MM.1S (cell line): ENCODE data around the gene ATL2.

Experiments used
- DNase-seq: peaks from one replicate; pipeline ENCODE4 v3.0.0-alpha.2; 2015
- H2AFZ ChIP-seq: fragments of 300-600 bp; sonication (generic); 2 replicates; pipeline ENCODE4 v1.6.0; 2016; ENCODE audit warnings: antibody characterized with exemption, low read length
- H3F3A ChIP-seq: fragments of 300-600 bp; sonication (generic); 2 replicates; pipeline ENCODE4 v1.6.1; 2016; ENCODE audit warnings: mild to moderate bottlenecking, antibody characterized with exemption, low read length, moderate library complexity, mixed read lengths; ENCODE audit not compliant: insufficient read depth
- H3K27ac ChIP-seq: fragments of 300-600 bp; sonication (generic); 2 replicates; pipeline ENCODE4 v1.5.1; 2016; ENCODE audit warnings: mild to moderate bottlenecking, low read length
- H3K27me3 ChIP-seq: fragments of 300-600 bp; sonication (generic); replicated peaks from 2 replicates; pipeline ENCODE4 v1.6.0; 2016; ENCODE audit warnings: low read length; ENCODE audit not compliant: insufficient read depth
- H3K36me3 ChIP-seq: fragments of 300-600 bp; sonication (generic); replicated peaks from 2 replicates; pipeline ENCODE4 v1.6.1; 2016; ENCODE audit warnings: mild to moderate bottlenecking, low read length, mixed read lengths; ENCODE audit not compliant: insufficient read depth
- H3K4me1 ChIP-seq: fragments of 300-600 bp; sonication (generic); 2 replicates; pipeline ENCODE4 v1.6.1; 2016; ENCODE audit warnings: low read length, mixed read lengths
- H3K4me2 ChIP-seq: fragments of 300-600 bp; sonication (generic); 2 replicates; pipeline ENCODE4 v1.6.0; 2016; ENCODE audit warnings: low read depth, low read length
- H3K4me3 ChIP-seq: fragments of 300-600 bp; sonication (generic); 2 replicates; pipeline ENCODE4 v1.5.1; 2016; ENCODE audit warnings: low read length, mixed read lengths
- H3K79me2 ChIP-seq: fragments of 300-600 bp; sonication (generic); 2 replicates; pipeline ENCODE4 v1.6.1; 2016; ENCODE audit warnings: mixed run types, low read length, mixed read lengths
- H3K9ac ChIP-seq: fragments of 300-600 bp; sonication (generic); 2 replicates; pipeline ENCODE4 v1.6.1; 2016; ENCODE audit warnings: low read length, mixed read lengths
- H3K9me2 ChIP-seq: fragments of 300-600 bp; sonication (generic); replicated peaks from 2 replicates; pipeline ENCODE4 v1.6.1; 2016; ENCODE audit warnings: mild to moderate bottlenecking, low read length, mixed read lengths; ENCODE audit not compliant: insufficient read depth
- H3K9me3 ChIP-seq: fragments of 300-600 bp; sonication (generic); replicated peaks from 2 replicates; pipeline ENCODE4 v1.6.1; 2016; ENCODE audit warnings: mild to moderate bottlenecking, low read length, mixed read lengths; ENCODE audit not compliant: insufficient read depth
- H4K20me1 ChIP-seq: fragments of 300-600 bp; sonication (generic); 2 replicates; pipeline ENCODE4 v1.6.1; 2016; ENCODE audit warnings: mild to moderate bottlenecking, low read length, moderate library complexity, mixed read lengths; ENCODE audit not compliant: insufficient read depth
- CTCF ChIP-seq: fragments of 300-600 bp; sonication (generic); IDR thresholded peaks from 2 replicates; pipeline ENCODE4 v1.5.1; 2016; ENCODE audit warnings: antibody characterized with exemption, low read length, mixed read lengths
- EZH2 ChIP-seq: fragments of 300-600 bp; sonication (generic); optimal IDR thresholded peaks from 2 replicates; pipeline ENCODE3; 2017; ENCODE audit warnings: low read depth, mild to moderate bottlenecking, antibody characterized with exemption, low read length, mixed read lengths
- EZH2phosphoT487 ChIP-seq: fragments of 300-600 bp; sonication (generic); IDR thresholded peaks from 2 replicates; pipeline ENCODE4 v1.6.1; 2018; ENCODE audit warnings: antibody characterized with exemption, low read length

ATL2 gene

DNA sequence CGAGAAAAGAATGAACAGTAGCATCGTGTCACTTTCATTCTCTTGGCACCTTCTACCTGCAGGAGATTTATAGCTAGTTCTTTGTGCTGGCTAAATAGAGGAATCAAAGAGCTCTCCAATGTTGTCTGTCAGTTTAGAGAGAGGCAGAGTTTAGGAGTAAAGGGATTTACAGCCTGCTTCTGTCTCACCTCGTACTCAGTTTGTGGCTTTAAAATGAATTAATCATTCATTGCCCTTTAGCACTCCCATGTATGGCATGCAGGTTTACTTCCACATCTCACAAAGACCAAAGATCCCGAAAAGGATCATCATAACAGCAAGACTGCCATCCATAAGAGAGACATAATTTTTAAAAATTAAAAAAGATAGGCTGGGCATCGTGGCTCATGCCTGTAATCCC is 42.4 kb upstream of the ATL2 start:
- TF ChIP-seq EZH2 (no peak), EZH2phosphoT487 (no peak), CTCF (no peak)
- H3K9me3 ChIP-seq, result no peaks in the 10 kb centered on the region
- no peaks in the 10 kb centered on the region for H3K36me3 ChIP-seq
- H3K9me2 ChIP-seq, result no peaks in the 10 kb centered on the region
- no peak overlapping the region for H3K9ac ChIP-seq
- H3F3A ChIP-seq, result no peaks in the 10 kb centered on the region
- H2AFZ ChIP-seq, result no peak overlapping the region
- no peaks in the 10 kb centered on the region for H3K27me3 ChIP-seq
- DNase-seq, result no peak
- no peaks in the 10 kb centered on the region for H3K4me1 ChIP-seq
- H4K20me1 ChIP-seq, result no peaks in the 10 kb centered on the region
- no peak overlapping the region for H3K27ac ChIP-seq
- H3K4me2 ChIP-seq, result no peak overlapping the region
- H3K4me3 ChIP-seq, result no peak overlapping the region
- no peaks in the 10 kb centered on the region for H3K79me2 ChIP-seq

GRCh38 chr2:38418735-38419134 is 41.7 kb upstream of the ATL2 start:
- no peaks in the 10 kb centered on the region for H4K20me1 ChIP-seq
- no peaks in the 10 kb centered on the region for H3K9me3 ChIP-seq
- H3K4me2 ChIP-seq, result no peak overlapping the region
- no peak overlapping the region for H3K4me3 ChIP-seq
- H3K4me1 ChIP-seq, result no peaks in the 10 kb centered on the region
- TF ChIP-seq CTCF, result no peak
- no peak for TF ChIP-seq EZH2
- TF ChIP-seq EZH2phosphoT487, result no peak
- H3K27ac ChIP-seq, result no peak overlapping the region
- no peak for DNase-seq
- H3K9me2 ChIP-seq, result no peaks in the 10 kb centered on the region
- no peaks in the 10 kb centered on the region for H3K27me3 ChIP-seq
- H3K79me2 ChIP-seq, result no peaks in the 10 kb centered on the region
- no peaks in the 10 kb centered on the region for H3F3A ChIP-seq
- no peaks in the 10 kb centered on the region for H3K36me3 ChIP-seq
- no peak overlapping the region for H2AFZ ChIP-seq
- no peak overlapping the region for H3K9ac ChIP-seq

DNA sequence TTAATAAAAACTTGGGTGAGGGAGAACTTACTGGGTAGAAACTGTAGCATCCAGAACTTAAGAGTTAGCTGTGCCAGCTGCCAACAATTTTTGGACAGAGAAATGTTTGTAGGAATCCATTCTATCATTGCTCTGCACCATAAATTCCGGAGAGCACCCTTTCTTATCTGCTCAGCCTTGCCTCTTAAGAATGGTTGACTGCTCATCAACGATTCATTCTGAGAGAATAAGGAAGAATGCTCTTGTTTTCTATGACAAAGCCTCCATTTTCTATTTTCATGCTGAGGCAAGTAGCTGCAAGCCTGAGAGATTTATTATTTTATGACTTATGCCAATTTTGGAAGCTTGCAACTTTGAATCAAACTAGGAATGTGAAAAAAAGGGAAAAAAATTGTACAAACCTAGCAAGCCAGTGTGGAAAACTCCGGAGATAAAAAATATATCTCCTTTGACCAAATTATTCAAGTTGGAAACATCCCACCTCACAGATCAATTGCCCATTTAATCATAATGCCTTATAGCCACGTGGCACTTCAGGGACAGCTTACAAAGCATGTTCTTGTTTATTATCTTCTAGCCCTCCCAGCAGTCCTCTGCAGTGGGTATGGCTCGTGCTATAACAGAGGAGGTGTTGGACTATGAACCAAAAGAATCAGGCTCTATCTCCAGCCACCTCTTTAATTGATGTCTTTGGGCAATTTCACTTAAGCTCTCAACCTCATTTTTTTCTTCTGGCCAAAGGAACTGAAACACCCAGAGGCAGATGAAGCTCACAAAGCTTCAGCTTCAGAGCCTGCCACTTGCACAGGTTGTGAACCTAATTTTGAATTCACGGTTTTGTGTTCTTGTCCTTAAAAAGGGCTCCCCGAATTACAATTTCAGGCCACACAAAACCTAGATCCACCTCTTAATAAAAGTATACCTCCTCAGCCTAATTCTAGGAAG is 40.9 kb upstream of the ATL2 start:
- TF ChIP-seq EZH2, result no peak
- TF ChIP-seq EZH2phosphoT487, result no peak
- no peak for TF ChIP-seq CTCF
- no peak for DNase-seq
- Histone ChIP-seq H3K9ac (no peak overlapping the region), H3K27ac (no peak overlapping the region), H3K79me2 (no peaks in the 10 kb centered on the region), H3K4me2 (no peak overlapping the region), H3K4me3 (no peak overlapping the region), H3K27me3 (no peaks in the 10 kb centered on the region), H3F3A (no peaks in the 10 kb centered on the region), H4K20me1 (no peaks in the 10 kb centered on the region), H3K4me1 (no peaks in the 10 kb centered on the region), H3K9me3 (no peaks in the 10 kb centered on the region), H2AFZ (no peak overlapping the region), H3K9me2 (no peaks in the 10 kb centered on the region), H3K36me3 (no peaks in the 10 kb centered on the region)
